HS-27A (cell line): ENCODE data around the gene JAKMIP1.

Source experiments
- DNase-seq: peaks from one replicate; pipeline ENCODE4 v3.0.0-alpha.2; 2012; ENCODE audit warnings: low read depth, missing footprints

The JAKMIP1 gene

DNA sequence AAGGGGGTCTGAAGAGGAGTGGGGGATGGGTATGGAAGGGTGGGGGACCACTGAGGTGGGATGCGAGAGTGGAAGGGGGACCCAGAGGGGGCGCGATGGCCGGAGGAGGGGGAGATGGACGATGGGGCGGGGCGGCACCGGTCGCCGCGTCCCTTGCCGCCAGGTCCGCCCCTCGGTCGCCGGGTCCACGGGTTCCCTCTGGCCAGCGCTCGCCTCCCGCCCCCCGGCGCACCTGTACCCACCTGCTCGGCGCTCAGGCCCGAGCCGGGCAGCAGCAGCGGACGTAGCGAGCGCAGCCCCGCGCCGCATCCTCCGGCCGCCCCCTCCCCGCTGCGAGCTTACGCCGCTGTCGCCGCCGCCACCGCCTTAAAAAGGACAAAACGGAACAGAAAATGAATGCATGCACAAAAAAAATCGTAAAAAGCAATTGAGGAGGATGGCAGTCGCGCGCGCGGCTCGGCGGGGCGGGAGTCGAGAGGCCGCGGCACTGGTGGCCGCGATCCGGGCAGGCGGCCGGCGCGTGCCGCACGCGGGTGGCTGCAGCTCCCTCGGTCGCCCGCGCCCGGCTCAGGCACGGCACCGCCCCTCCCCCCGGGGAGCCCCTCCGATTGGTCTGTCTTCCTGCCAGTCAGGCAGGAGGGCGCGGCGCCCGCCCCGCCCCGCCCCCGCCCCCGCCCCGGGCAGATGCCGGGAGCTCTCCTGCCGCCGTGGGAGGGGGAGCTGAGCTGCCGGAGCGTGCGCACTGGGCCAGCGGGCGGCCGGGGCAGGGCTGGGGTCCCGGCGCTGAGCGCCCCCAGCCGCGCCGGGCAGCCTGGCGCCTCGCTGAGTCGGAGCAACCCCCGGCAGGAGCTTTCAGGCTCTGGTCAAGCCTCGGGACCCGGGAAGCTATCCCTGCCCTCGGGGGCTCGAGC, at the start of gene JAKMIP1:
Gene JAKMIP1 (minus strand): TSS at position 539 of the 911 bp plus-strand sequence. CDS start 87,699 bp downstream, outside the sequence.
- DNase-seq: no peak

DNA sequence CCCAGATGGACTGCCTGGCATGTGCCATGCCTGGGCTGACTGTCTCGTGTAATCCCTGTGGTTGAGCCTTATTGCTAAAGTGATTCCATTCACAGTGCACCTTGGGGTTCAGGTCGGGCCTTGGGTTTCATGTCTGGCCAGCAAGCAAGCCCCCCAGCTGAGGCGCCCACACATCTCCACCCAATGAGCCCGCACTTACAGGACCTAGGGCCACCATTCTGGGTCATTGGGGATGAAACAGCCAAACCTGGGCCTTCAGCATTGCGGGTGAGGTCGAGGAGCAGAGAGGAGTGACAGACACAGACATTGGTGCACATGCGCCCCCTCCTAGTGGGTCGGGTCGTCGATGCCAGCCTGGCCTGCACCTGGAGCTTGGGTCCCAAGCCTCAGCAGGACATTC, 48.0 kb upstream of the JAKMIP1 start:
- DNase-seq: no peak

DNA sequence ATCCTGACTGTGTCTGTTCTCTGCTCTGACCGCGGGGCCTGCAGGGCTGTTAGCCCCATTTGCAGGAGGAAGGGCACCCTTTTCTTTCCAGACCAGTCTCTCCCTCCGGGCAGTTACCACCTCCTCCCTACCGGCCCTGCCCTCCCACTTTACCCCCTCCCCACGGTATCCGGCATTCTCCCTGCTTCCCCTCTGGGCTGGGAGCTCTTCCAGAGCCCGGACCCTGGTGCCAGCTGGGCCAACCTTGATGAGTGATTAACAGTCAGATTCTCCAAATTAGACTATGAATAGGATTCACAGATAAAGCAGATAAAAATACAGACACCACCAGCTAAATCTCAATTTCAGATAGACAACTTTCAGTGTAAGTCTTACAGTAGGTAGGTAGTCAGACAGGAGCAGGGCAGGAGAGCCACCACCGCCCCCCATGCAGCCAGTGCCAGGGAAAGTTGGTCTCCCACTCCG, 45.9 kb upstream of the JAKMIP1 start:
- DNase-seq: no peak

DNA sequence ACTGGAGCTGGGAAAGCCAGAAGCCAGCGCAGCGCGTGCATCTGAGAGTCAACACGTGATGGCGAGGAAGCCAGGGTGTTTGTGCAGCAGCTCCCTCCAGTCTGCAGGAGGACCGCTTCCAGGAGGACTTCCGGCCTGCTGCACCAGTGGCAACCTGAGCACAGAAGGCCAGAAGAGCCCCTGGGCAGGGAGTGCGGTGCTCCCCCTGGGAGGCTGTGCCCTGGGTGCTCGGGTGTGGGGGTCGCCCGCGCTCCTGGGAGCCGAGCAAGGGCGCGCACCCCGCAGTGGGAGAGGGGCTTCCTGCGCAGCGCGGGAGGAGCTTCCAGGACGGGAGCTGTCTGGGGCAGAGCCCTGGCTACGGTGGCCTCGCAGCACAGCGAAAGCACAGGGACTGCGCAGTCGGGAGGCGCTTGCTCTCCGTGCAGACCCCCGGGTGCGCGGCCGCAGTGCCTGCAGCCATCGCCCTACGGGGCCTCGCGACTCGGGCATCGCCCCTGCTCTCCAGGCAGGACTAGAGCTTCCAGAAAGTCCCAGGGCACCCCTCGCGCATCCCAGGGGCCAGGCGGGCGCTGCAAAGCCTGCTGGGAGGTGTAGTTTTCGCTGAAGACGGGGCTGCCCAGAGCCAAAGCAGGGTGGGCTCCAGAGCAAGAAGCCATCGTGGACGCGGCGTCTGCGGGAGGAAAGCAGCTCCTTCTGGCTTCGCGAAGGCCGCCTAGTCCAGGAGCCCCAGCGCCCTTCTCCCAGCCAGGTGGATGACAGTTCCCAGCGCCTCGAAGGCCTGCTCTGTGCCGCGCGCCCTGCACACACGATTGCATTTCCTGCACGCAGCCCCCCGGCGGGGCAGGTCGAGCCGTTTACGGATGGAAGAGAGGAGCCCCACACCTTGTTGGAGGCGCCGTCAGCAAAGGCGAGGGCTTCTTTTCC, 45.2 kb upstream of the JAKMIP1 start:
- no peak for DNase-seq

DNA sequence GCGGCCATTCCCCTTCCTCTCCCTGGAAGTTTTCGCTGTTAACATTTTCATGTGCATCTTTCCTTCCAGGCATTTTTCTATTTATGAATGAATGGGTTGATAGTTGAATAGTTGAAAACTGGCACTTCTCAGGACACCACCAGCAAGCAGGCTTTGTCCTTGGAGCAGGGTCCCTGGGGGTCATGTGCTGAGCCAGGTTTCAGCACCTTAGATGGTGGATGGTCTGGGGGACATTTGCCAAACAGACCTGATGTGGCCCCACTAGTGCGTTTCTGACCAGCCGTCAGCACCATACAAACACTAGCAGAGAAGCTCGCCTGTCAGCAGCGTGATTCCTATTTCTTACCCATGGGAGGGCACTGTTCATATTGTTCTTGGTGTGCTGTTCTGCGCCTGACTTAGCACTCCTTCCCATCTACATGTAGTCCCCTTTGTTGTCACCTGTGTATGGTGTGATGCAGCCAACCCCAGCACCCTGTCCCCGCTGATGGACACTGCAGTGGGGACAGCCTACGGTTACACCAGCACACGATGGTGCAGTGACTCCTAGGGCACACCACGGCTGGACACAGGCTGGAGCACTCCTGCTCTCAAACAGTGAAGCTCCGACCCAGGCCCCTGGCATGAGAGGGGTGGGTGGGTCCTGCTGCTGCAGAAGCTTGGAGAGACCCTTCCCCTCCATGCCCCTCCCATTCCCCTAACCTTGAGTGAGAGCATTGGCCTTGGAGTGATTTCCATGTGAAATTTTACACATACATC, 42.1 kb upstream of the JAKMIP1 start:
- no peak for DNase-seq

DNA sequence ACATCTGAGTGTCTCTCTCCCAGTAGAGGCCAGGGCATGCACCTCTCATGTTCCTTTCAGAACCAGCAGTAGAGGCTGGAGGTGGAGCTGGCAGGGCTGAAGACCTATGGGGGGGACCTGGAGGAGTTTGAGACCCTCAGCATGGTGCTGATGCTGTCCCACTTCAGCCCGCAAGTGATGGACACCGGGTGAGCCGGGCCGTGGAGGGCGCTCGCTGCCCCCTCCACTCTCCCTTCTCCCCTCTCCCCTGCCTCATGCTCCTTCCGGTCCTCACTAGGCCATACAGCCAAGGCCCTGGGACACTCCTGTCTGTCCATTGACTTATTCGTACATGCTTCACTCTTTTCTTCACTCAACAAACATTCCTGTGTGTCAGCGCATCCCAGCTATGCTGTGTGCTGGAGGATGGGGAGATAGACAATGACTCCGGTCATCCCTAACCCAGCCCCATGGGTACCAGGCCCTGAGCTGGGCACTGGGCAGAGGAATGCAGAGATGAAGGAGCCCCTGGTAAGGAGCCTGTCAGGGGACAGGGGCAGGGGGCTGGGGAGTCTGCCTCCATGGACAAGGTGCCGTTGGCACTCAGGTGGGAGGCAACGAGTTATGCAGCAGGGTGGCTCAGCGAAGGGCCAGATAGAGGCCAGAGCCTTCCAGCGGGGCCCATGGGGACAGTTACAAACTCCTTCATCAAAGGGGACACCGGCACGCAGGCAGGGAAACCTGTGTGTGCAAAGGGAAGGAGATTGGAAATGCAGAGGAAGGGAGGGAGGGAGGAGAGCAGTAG, 40.9 kb upstream of the JAKMIP1 start:
- DNase-seq: no peak

DNA sequence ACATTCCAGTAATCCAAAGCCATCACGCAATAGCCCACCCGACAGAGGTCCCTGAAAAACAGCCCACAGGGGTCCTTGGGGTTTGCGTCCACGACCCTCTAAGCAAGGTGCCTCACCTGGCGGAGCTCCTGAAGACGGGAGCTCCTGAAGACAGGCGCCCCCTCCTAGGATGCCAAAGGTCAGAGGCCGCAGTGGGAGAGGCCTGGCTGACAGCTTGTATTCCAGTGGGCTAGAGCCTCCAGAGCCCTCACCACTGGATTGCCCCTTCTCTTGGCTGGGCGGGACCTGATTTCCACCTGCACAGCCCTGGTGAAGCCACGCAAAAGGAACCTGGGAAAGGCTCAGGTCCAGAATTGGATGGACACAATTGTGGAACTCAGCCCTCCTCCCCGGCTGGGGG, 39.6 kb upstream of the JAKMIP1 start:
- DNase-seq: no peak

DNA sequence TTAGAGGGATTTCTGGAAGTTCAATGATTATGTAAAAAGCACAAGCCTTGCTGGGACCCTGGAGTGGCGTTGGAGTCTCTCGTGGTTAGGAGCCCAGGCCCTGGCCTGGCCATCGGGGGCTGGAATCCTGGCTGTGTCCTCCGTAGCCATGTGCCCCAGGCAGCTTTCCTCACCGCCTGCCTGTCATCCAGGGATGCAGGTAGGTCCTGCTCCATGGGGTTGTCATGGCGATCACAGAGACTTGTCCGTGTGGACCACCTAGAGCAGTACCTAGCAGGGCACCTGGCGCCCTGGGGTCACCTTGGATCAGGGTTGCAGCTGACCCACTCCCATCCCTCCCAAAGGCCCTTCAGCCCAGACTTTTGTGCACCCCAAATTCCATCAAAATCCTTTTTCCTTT, 39.1 kb upstream of the JAKMIP1 start:
- DNase-seq: no peak

DNA sequence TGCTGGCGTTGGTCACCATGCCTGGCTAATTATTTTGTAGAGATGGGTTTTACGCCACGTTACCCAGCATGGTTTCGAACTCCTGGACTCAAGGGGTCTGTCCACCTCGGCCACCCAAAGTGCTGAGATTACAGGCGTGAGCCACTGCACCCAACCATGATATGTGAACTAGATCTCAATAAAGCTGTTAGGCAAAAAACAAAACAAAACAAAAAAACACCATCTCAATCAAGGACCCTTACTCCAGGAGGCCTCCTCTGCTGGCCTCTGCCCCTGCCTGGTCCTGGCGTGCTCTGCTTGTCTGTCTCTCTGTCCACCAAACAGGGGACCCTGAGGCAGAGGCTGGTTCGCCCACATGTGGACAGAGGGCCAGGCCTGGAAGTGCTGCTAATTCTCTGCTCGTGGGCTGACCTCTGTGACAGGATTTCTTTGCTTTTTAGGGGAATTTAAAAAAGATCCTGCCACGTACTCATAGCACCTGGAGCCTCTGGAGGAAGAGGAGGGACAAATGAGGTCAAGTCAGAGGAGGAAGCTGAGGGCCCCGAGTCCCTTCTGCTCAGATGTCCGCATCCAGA, 36.6 kb upstream of the JAKMIP1 start:
- no peak for DNase-seq

DNA sequence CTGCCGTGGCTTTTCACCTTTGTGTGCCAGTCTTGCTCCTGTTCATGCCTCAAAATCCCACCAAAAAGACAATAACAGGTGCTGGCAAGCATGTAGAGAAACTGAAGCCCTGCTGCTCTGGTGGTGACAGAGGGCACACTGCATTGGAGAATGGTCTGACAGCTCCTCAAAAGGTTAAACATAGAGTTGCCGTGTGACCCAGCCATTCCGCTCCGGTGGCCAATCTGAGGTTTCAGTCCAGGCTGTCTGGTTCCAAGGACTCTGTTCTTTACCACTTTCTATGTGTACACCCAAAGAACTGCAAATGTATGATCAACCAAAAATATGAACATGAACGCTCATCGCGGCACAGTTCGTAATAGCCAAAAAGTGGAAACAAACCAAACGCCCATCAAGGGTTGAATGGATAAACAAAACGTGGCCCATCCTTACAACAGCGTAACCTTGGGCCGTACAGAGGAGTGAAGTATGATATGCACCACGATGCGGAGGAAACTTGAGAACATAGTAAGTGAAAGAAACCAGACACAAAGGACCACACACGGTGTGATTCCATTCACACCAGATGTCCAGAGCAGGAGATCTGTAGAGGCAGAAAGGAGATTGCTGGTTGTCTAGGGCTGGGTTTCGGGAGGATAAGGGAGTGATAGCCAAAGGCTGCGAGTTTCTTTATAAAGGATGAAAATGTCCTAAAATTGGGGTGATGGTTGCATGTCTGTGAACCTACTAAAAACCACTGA, 35.7 kb upstream of the JAKMIP1 start:
- no peak for DNase-seq

DNA sequence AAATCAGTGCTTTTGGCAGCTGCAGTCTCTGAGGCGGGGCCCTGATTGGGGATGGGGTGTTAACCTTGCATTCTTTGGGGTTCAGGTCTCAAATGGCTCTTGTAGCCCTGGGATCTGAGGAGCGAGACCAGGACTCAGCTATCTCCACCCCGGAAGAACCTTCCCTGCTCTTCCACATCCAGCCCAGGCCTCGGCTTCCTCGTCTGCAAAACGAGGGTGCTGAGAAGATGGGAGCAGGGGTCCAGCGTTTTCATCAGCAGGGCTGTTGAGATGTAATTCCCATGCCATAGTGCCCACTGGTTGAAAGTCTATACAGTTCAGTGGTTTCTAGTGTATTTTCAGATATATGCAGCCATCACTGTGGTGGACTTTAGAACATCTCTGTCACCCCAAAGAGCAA, 34.7 kb upstream of the JAKMIP1 start:
- no peak for DNase-seq

DNA sequence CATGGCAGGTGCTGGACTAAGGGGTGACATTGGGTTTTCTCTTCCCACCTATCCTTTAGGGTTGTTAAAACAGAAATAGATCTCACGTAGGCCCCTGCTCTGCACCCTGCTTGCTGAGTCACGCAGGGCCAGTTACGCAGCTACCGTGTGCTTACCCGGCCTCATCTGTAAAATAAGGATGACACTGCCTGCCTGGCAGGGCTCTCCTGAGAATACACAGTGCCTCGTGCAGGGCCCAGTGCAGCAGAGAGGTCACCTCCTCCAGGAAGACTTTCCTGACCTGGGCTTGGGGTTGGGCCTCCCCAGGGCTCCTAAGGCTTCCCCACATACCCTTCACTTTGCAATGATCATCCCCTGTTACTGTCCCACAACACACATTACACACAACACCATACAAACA, 33.6 kb upstream of the JAKMIP1 start:
- DNase-seq: no peak

DNA sequence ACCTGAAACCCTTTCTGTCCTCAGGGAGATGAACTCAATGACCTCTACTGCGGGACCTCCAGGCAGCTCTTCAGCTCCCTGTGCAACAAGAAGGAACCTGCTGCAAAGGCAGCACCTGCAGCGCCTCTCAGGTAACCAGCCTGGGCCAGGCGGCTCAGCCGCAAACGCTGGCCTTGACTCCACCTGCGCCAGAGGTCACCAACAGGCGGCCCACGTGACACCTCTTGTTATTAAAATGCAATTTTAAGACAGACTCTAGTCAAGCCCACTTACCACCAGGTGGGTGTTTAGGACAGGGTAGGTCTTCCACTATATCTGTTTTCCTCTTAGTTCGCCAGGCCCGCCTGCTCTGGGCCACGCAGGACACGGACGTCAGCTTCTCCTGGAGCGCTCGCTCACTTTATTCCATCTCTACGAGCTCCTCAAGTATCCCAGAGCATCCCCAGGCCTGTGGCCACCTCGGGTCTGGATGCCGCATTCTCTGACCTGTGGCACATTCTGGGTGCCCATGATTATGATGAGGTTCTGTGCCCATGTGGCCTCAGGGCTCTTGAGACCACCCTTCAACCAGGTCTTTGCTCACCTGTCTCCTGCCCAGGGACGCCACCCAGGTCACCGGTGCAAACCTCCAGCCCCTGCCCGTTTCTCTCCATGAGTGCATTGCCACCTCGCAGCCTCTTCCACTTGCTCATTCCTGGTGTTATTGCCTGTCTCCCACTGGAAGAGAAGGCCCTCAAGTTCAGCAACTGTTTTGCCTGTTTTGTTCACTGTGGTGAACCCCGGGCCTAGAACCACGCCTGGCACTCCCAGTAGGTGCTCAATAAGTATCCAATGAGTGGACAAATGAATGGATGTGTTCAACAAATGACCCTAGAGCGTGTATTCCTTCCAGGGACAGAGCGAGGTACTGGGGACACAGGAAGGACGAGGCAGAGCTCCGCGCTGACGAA, 32.8 kb upstream of the JAKMIP1 start:
- no peak for DNase-seq

DNA sequence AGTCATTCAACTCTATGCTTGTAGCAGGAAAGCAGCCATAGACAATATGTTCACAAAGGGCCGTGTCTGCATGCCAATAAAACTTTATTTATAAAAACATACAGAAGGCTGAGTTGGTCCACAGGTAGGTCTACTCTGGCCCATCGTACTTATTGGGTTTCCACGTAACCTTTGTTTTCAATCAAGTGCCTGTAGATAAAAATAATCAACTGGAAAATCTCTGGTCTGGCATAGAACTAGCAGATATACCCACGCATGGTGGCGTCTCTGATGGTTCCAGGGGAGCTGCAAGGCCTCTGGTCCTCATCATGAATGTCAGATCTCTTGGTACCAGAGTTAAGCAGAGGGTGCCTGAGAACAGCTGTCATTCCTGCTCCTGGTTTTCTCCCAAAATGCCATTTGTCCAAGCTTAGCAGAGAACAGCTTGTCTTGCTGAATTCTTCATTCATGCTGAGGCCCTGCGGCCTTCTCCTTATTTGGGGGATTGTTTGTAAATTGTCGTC, 31.4 kb upstream of the JAKMIP1 start:
- no peak for DNase-seq

DNA sequence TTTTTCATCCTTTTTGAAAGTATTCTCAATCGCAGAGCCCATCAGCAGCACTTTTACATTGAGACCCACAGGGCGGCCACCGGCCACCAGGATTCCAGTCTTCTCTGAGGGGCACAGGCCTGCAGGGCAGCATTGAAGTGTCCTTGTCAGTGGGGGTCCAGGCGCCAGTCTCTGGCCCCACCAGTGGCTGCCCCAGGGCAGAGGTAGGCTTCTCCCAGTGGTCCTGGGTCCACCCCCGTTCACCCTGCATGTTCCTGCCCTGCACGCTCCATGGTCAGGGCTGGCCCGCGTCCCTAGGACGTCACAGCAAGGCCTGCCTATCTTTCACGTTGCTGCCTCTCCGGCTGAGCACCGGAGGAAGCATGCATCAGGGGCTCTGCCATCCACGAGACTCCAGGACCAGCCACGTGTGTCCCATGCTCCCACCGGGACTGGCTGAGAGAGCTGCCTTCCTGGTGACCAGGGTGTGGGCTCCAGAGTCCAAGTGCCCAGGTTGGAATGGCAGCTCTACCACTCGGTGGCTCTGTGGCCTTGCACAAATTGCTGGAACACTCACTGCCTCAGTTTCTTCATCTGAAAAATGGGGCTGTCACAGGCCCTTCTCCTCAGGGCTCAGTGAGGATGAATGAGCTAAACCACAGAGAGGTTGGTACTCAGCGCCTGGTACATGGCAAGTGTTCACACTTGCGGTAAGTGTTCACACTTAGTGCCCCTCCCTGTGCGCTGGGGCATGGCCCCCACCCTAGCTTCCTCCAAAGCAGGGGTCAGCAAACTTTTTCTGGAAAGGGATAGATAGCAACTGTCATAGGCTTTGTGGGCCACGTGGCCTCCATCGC, 30.7 kb upstream of the JAKMIP1 start:
- no peak for DNase-seq

DNA sequence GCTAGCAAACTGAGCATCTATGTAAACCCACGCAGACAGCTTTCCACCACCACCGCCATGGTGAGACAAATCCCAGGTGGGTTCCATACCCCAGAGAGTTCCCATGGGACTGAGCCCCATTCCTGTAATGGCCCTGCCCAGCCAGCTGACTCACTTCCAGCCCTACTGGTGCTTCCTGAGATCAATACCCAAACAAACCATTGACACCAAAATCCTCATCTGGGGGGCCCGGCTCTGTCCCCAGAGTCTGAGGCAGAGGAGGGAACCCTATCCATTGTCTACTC, 30.1 kb upstream of the JAKMIP1 start:
- DNase-seq: no peak

DNA sequence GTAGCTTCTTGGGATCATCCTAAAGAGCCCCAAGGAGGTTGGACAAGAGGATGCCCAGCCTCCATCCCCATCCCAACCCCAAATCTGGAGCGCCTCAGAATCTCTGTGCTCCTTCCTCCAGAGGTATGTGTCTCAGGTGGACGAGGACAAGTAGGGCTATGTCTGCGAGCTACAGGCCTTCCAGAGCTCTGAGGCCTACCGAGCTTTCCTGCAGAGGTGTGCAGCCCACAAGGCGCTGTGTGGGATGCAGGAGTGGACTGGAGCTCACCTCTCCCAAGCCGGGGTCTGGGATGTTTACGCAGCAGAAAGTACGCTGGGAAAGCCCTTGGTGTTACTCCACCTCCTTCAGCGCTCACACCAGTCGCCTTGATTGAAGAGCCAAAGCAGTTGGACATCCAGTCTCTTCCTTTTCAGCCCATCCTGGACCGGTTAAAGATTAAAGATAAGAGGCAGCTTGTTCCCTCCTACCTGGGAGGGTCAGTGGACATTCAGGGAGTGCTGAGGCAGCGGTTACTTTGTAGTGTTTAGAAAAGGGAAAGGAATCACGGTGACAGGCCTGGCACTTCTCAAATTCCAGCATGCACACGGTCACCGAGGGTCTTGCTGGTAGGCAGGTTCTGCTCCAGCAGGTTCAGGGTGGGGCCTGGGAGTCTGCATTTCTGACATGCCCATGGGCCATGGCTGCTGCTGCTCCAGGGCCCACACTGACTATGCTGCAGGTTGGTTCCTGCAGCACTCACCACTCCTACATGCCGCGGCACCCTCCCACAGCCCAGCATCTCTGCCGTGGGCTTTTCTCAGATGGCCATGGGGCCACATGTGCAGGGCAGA, 29.5 kb upstream of the JAKMIP1 start:
- no peak for DNase-seq
